WTC11 (cell line): Measurements from ENCODE around the gene DAB2. TPM values are rescaled to one million over a fixed set of nuclear protein-coding genes. Genes with fewer than 3 reads are reported as not detected.

ENCODE experiments used
- ATAC-seq: fragments of 200-7000 bp; cut with Tn5 transposase; 2 replicates; pipeline ENCODE4 v1.10.0; 2021; ENCODE audit warnings: mild to moderate bottlenecking, moderate library complexity
- CTCF ChIA-PET: fragments of 300-600 bp; sonication (Branson Sonifier 250); formaldehyde crosslinking; loops from one replicate; lab custom pipeline; 2021; ENCODE audit warnings: antibody characterized with exemption; lab: Charles Lee
- POLR2A ChIA-PET: fragments of 350-600 bp; sonication (Branson Sonifier 250); formaldehyde crosslinking; loops from one replicate; lab custom pipeline; 2021; ENCODE audit warnings: antibody characterized with exemption; lab: Charles Lee
- DNase-seq: peaks from one replicate; pipeline ENCODE4 v3.0.0; 2021; ENCODE audit warnings: low spot score
- H3K27ac Mint-ChIP-seq: 2 replicates; pipeline ENCODE4 v1.8.0; 2021; ENCODE audit warnings: mixed read lengths
- H3K27me3 Mint-ChIP-seq: 2 replicates; pipeline ENCODE4 v1.8.0; 2021; ENCODE audit warnings: low read depth, mild to moderate bottlenecking, moderate library complexity, mixed read lengths
- H3K36me3 Mint-ChIP-seq: 2 replicates; pipeline ENCODE4 v1.8.0; 2021; ENCODE audit warnings: mixed read lengths
- H3K4me1 Mint-ChIP-seq: 2 replicates; pipeline ENCODE4 v1.8.0; 2022; ENCODE audit warnings: mixed read lengths
- H3K4me3 Mint-ChIP-seq: 2 replicates; pipeline ENCODE4 v1.8.0; 2021; ENCODE audit warnings: mild to moderate bottlenecking, moderate library complexity, mixed read lengths
- H3K9me3 Mint-ChIP-seq: 2 replicates; pipeline ENCODE4 v1.8.0; 2021; ENCODE audit warnings: mixed read lengths
- ATF1 ChIP-seq: sonication (generic); formaldehyde crosslinking; IDR thresholded peaks from 2 replicates; pipeline ENCODE4 v1.8.1; 2023; ENCODE audit warnings: mild to moderate bottlenecking, moderate library complexity, missing genetic modification reagents
- CREB1 ChIP-seq: sonication (generic); formaldehyde crosslinking; IDR thresholded peaks from 2 replicates; pipeline ENCODE4 v1.8.0; 2023; ENCODE audit warnings: mild to moderate bottlenecking, missing genetic modification reagents
- E2F4 ChIP-seq: sonication (generic); formaldehyde crosslinking; IDR thresholded peaks from 2 replicates; pipeline ENCODE4 v1.8.1; 2022; ENCODE audit warnings: low read depth, mild to moderate bottlenecking, moderate library complexity, missing genetic modification reagents, borderline replicate concordance
- E2F5 ChIP-seq: sonication (generic); formaldehyde crosslinking; IDR thresholded peaks from 2 replicates; pipeline ENCODE4 v1.8.1; 2022; ENCODE audit warnings: mild to moderate bottlenecking, moderate library complexity, missing genetic modification reagents
- ELF4 ChIP-seq: sonication (generic); formaldehyde crosslinking; IDR thresholded peaks from 2 replicates; pipeline ENCODE4 v1.8.1; 2022; ENCODE audit warnings: low read depth, mild to moderate bottlenecking, moderate library complexity, missing genetic modification reagents
- ESRRA ChIP-seq: sonication (generic); formaldehyde crosslinking; IDR thresholded peaks from 2 replicates; pipeline ENCODE4 v1.8.1; 2022; ENCODE audit warnings: mild to moderate bottlenecking, missing genetic modification reagents, borderline replicate concordance
- FOXP1 ChIP-seq: sonication (generic); formaldehyde crosslinking; IDR thresholded peaks from 2 replicates; pipeline ENCODE4 v1.8.0; 2022; ENCODE audit warnings: missing genetic modification reagents, mild to moderate bottlenecking, moderate library complexity, borderline replicate concordance
- HMGA2 ChIP-seq: fragments of 250-450 bp; sonication (Bioruptor Pico); IDR thresholded peaks from 2 replicates; pipeline ENCODE4 v1.4.0; 2021; ENCODE audit warnings: mild to moderate bottlenecking, moderate library complexity
- IRF2 ChIP-seq: sonication (generic); formaldehyde crosslinking; IDR thresholded peaks from 2 replicates; pipeline ENCODE4 v1.8.0; 2022; ENCODE audit warnings: low read depth, missing genetic modification reagents, borderline replicate concordance
- NFATC4 ChIP-seq: fragments of 250-450 bp; sonication (Bioruptor Pico); IDR thresholded peaks from 2 replicates; pipeline ENCODE4 v1.9.0; 2021; ENCODE audit warnings: mild to moderate bottlenecking
- NFYB ChIP-seq: sonication (generic); formaldehyde crosslinking; conservative IDR thresholded peaks from 2 replicates; pipeline ENCODE4 v1.8.0; 2022; ENCODE audit warnings: low read depth, missing genetic modification reagents
- RORB ChIP-seq: fragments of 250-450 bp; sonication (Bioruptor Pico); IDR thresholded peaks from 2 replicates; pipeline ENCODE4 v1.9.0; 2021; ENCODE audit warnings: mild to moderate bottlenecking
- TEAD1 ChIP-seq: sonication (generic); formaldehyde crosslinking; IDR thresholded peaks from 2 replicates; pipeline ENCODE4 v1.8.0; 2022; ENCODE audit warnings: mild to moderate bottlenecking, missing genetic modification reagents
- TEAD4 ChIP-seq: sonication (generic); formaldehyde crosslinking; IDR thresholded peaks from 2 replicates; pipeline ENCODE4 v1.8.0; 2022; ENCODE audit warnings: mild to moderate bottlenecking, missing genetic modification reagents
- ZNF219 ChIP-seq: sonication (generic); formaldehyde crosslinking; IDR thresholded peaks from 2 replicates; pipeline ENCODE4 v1.8.0; 2023; ENCODE audit warnings: missing genetic modification reagents, mild to moderate bottlenecking, borderline replicate concordance
- ZNF396 ChIP-seq: fragments of 250-450 bp; sonication (Bioruptor Pico); IDR thresholded peaks from 2 replicates; pipeline ENCODE4 v1.8.0; 2021; ENCODE audit warnings: mild to moderate bottlenecking, moderate library complexity, borderline replicate concordance
- ZNF423 ChIP-seq: fragments of 250-450 bp; sonication (Bioruptor Pico); IDR thresholded peaks from 2 replicates; pipeline ENCODE4 v2.1.2; 2022; ENCODE audit warnings: mild to moderate bottlenecking, moderate library complexity
- ZNF512 ChIP-seq: sonication (generic); formaldehyde crosslinking; IDR thresholded peaks from 2 replicates; pipeline ENCODE4 v1.8.1; 2022; ENCODE audit warnings: missing genetic modification reagents, borderline replicate concordance
- total RNA-seq: library from RNA; stranded (reverse); gene quantifications from 3 replicates; pipeline ENCODE4 v1.2.3, GENCODE V29; 2021
- TF ChIP-seq, protein P1 (sequence below): sonication (generic); formaldehyde crosslinking; IDR thresholded peaks from 2 replicates; pipeline ENCODE4 v1.8.1; 2023; ENCODE audit warnings: mild to moderate bottlenecking, missing genetic modification reagents
- TF ChIP-seq, protein P2 (sequence below): sonication (generic); formaldehyde crosslinking; conservative IDR thresholded peaks from 2 replicates; pipeline ENCODE4 v1.8.1; 2022; ENCODE audit warnings: mild to moderate bottlenecking, missing genetic modification reagents
- TF ChIP-seq, protein P3 (sequence below): sonication (generic); formaldehyde crosslinking; IDR thresholded peaks from 2 replicates; pipeline ENCODE4 v1.8.1; 2022; ENCODE audit warnings: low read depth, missing genetic modification reagents, borderline replicate concordance
- TF ChIP-seq, protein P4 (sequence below): sonication (generic); formaldehyde crosslinking; IDR thresholded peaks from 2 replicates; pipeline ENCODE4 v1.8.1; 2023; ENCODE audit warnings: mild to moderate bottlenecking, moderate library complexity, missing genetic modification reagents
- TF ChIP-seq, protein P5 (sequence below): sonication (generic); formaldehyde crosslinking; IDR thresholded peaks from 2 replicates; pipeline ENCODE4 v1.8.0; 2022; ENCODE audit warnings: mild to moderate bottlenecking, missing genetic modification reagents

The DAB2 gene
- total RNA-seq, 1 experiment from 2014 or later, result 7.2 TPM

- no peak overlapping the region for H3K4me3 Mint-ChIP-seq
- TF ChIP-seq ESRRA (CRISPR knock-in tag) (no peak), IRF2 (CRISPR knock-in tag) (no peak), CREB1 (CRISPR knock-in tag) (no peak), RORB (no peak), HMGA2 (CRISPR knock-in tag) (no peak), E2F5 (no peak), FOXP1 (CRISPR knock-in tag) (no peak)
- TF ChIP-seq, protein P1, sequence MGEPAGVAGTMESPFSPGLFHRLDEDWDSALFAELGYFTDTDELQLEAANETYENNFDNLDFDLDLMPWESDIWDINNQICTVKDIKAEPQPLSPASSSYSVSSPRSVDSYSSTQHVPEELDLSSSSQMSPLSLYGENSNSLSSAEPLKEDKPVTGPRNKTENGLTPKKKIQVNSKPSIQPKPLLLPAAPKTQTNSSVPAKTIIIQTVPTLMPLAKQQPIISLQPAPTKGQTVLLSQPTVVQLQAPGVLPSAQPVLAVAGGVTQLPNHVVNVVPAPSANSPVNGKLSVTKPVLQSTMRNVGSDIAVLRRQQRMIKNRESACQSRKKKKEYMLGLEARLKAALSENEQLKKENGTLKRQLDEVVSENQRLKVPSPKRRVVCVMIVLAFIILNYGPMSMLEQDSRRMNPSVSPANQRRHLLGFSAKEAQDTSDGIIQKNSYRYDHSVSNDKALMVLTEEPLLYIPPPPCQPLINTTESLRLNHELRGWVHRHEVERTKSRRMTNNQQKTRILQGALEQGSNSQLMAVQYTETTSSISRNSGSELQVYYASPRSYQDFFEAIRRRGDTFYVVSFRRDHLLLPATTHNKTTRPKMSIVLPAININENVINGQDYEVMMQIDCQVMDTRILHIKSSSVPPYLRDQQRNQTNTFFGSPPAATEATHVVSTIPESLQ (CRISPR knock-in tag), result no peak
- ChIA-PET POLR2A (no interaction called here), CTCF (no interaction called here)
- no peaks in the 10 kb centered on the region for H3K9me3 Mint-ChIP-seq
- H3K36me3 Mint-ChIP-seq, result no peaks in the 10 kb centered on the region
- DNase-seq (no peak), ATAC-seq (no peak)
- H3K27me3 Mint-ChIP-seq, result peaks cover 5% of the 10 kb centered on the region; the same call in 1 of the 2 replicates
- H3K4me1 Mint-ChIP-seq, result peaks cover 47% of the 10 kb centered on the region
- H3K27ac Mint-ChIP-seq, result no peak overlapping the region
Measured at GRCh38 chr5:39426746-39427105, 1.9 kb upstream of the DAB2 start.

DNA sequence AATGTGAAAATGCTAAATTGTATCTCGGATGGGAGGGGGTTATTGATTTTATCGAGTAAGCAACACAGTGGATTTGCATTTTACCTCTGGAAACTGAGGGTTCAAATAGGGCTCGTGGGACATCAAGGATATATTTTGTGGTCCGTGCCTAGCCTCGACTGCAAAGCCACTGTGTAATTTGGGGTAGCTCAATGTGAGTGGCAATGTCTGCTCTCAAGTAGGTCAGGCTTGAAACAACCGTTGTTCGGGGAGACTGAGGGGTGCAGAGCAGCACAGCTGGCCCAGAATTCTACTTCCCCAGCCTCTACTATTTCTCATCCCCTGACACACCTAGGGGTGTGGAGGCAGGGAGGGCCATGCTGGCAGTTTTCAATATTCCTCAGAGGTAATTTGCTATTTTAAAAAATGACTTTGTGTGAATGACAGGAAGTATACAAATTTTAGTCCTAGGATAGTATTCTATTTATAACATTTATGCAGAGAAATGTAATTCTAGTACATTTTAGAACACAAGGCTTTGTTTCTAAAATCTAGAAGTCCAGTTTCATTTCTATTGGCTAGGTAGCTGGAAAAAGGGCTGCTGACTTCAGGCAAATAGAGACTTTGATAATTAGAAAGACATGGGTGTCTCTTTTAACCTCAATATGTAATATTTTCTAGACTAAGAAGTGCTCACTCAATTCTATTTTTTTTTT, 1.4 kb upstream of the DAB2 start:
- Mint-ChIP-seq H3K36me3 (no peaks in the 10 kb centered on the region), H3K4me1 (peaks cover 50% of the 10 kb centered on the region), H3K27ac (no peak overlapping the region; the same call in 1 of the 2 replicates), H3K9me3 (no peaks in the 10 kb centered on the region), H3K4me3 (peak overlapping the region; percentile 26; the same call in 1 of the 2 replicates), H3K27me3 (peaks cover 5% of the 10 kb centered on the region; the same call in 1 of the 2 replicates)
- ATAC-seq, result no peak
- no peak for DNase-seq
- ChIA-PET CTCF (interaction anchor here (2.9 kb wide), 1 partner anchor 121 kb away, joined by 23 read pairs; no protein-coding TSS in a partner anchor), POLR2A (no interaction called here)
- TF ChIP-seq ZNF219 (CRISPR knock-in tag) (no peak), RORB (no peak), IRF2 (CRISPR knock-in tag) (no peak), TEAD1 (no peak), ZNF512 (CRISPR knock-in tag) (no peak), ATF1 (CRISPR knock-in tag) (no peak), NFATC4 (CRISPR knock-in tag) (no peak), ELF4 (CRISPR knock-in tag) (no peak), E2F4 (CRISPR knock-in tag) (no peak), ESRRA (CRISPR knock-in tag) (no peak), TEAD4 (no peak), ZNF396 (CRISPR knock-in tag) (no peak), ZNF423 (CRISPR knock-in tag) (no peak), NFYB (CRISPR knock-in tag) (no peak)
- TF ChIP-seq, protein P2, sequence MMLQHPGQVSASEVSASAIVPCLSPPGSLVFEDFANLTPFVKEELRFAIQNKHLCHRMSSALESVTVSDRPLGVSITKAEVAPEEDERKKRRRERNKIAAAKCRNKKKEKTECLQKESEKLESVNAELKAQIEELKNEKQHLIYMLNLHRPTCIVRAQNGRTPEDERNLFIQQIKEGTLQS (CRISPR knock-in tag), result no peak
- TF ChIP-seq, protein P3, sequence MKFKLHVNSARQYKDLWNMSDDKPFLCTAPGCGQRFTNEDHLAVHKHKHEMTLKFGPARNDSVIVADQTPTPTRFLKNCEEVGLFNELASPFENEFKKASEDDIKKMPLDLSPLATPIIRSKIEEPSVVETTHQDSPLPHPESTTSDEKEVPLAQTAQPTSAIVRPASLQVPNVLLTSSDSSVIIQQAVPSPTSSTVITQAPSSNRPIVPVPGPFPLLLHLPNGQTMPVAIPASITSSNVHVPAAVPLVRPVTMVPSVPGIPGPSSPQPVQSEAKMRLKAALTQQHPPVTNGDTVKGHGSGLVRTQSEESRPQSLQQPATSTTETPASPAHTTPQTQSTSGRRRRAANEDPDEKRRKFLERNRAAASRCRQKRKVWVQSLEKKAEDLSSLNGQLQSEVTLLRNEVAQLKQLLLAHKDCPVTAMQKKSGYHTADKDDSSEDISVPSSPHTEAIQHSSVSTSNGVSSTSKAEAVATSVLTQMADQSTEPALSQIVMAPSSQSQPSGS (CRISPR knock-in tag), result no peak
- TF ChIP-seq, protein P4, sequence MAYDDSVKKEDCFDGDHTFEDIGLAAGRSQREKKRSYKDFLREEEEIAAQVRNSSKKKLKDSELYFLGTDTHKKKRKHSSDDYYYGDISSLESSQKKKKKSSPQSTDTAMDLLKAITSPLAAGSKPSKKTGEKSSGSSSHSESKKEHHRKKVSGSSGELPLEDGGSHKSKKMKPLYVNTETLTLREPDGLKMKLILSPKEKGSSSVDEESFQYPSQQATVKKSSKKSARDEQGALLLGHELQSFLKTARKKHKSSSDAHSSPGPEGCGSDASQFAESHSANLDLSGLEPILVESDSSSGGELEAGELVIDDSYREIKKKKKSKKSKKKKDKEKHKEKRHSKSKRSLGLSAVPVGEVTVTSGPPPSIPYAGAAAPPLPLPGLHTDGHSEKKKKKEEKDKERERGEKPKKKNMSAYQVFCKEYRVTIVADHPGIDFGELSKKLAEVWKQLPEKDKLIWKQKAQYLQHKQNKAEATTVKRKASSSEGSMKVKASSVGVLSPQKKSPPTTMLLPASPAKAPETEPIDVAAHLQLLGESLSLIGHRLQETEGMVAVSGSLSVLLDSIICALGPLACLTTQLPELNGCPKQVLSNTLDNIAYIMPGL, result no peak
- TF ChIP-seq, protein P5, sequence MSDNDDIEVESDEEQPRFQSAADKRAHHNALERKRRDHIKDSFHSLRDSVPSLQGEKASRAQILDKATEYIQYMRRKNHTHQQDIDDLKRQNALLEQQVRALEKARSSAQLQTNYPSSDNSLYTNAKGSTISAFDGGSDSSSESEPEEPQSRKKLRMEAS, result no peak
